Esophagus squamous epithelium (tissue), 5 donors: ENCODE measurements around the gene LCMT1. TPM values are rescaled to one million over a fixed set of nuclear protein-coding genes. Genes with fewer than 3 reads are reported as not detected.

Experiments
- DNase-seq: peaks from one replicate; lab custom pipeline; 2025; lab: John Stamatoyannopoulos, UW
- H3K27ac ChIP-seq, 4 donors: fragments of 200-600 bp; sonication (generic); one replicate each; pipeline ENCODE4 v1.5.1; 2016 to 2019; ENCODE audit warnings: mild to moderate bottlenecking in 1 of 4
- H3K27me3 ChIP-seq, 4 donors: fragments of 200-600 bp; sonication (generic); 1 replicate in 3 of 4; 2 replicates in 1 of 4; pipeline versions ENCODE4 v1.5.1 to v1.6.0; 2017 to 2021; ENCODE audit warnings: antibody characterized with exemption in 1 of 4
- H3K36me3 ChIP-seq, 3 donors: fragments of 200-600 bp; sonication (generic); one replicate each; pipeline ENCODE4 v1.5.1; 2016 to 2019
- H3K4me1 ChIP-seq, 3 donors: fragments of 200-600 bp; sonication (generic); one replicate each; pipeline ENCODE4 v1.5.1; 2017 to 2019
- H3K4me3 ChIP-seq, 4 donors: fragments of 200-600 bp; sonication (generic); 1 replicate in 3 of 4; 2 replicates in 1 of 4; pipeline ENCODE4 v1.5.1; 2016 to 2019; ENCODE audit warnings: mild to moderate bottlenecking in 2 of 4, moderate library complexity in 1 of 4
- H3K9me3 ChIP-seq, 3 donors: fragments of 200-600 bp; sonication (generic); one replicate each; pipeline ENCODE4 v1.5.1; 2016 to 2019
- CTCF ChIP-seq, 6 experiments: fragments of 450-650 bp in 4 of 6; fragments of 200-600 bp in 2 of 6; sonication (generic) in 2 of 6; IDR thresholded peaks; one replicate each; pipeline ENCODE4 v1.5.1; 2016 to 2019; ENCODE audit warnings: antibody characterized with exemption in 6 of 6, mild to moderate bottlenecking in 4 of 6, moderate library complexity in 4 of 6
- POLR2A ChIP-seq, 4 donors: fragments of 450-650 bp; IDR thresholded peaks; one replicate each; pipeline ENCODE4 v1.6.1; 2017; ENCODE audit warnings: antibody characterized with exemption in 4 of 4, mild to moderate bottlenecking in 4 of 4, moderate library complexity in 3 of 4
- WGBS, 2 donors: methylation state at CpG; one replicate each; pipeline ENCODE4 v1.1.5; 2018; 5-methylcytosine and 5-hydroxymethylcytosine counted together
- intact Hi-C: fragments of 100-400 bp; cut with DNase I; formaldehyde crosslinking; loops from one replicate; pipeline ENCODE4 v1.15.0; 2022
- total RNA-seq, 4 donors: library from RNA; depleted of rRNA; stranded (reverse); fragments of >200 nt; gene quantifications; one replicate each; pipeline ENCODE4 v1.1.0, GENCODE V29; 2016
- donor health status: DM: yes; HTN: yes; CAD: no.

The LCMT1 gene
- total RNA-seq, 4 donors from 2014 or later: 20.4 to 35.5 (median 22.6) TPM

- peak overlapping the region; percentile 81 to 95 (median 86) for H3K27ac ChIP-seq
- H3K9me3 ChIP-seq: no peaks in the 10 kb centered on the region
- DNase-seq: no peak
- intact Hi-C loops: loop anchor here (5.0 kb wide), 1 partner anchor 45 kb away; no protein-coding TSS in a partner anchor
- peak overlapping the region; percentile 65 to 84 (median 75) for H3K4me3 ChIP-seq
- 49 to 54% methylated on average over 5 to 7 of the region's 7 CpGs for WGBS, 2 donors
- no peaks in the 10 kb centered on the region for H3K36me3 ChIP-seq
- no peaks in the 10 kb centered on the region for H3K27me3 ChIP-seq
- no peak for TF ChIP-seq CTCF (IDR thresholded peaks at IDR 0.05)
- TF ChIP-seq POLR2A (IDR thresholded peaks at IDR 0.05): no peak
- H3K4me1 ChIP-seq: peaks cover 19 to 49% (median 33%) of the 10 kb centered on the region in 3 donors
Observed at GRCh38 chr16:25107466-25107792, 4.1 kb upstream of the LCMT1 start.

- WGBS, 2 donors: 71% methylated on average over 1 to 3 of the region's 3 CpGs
Observed at GRCh38 chr16:25108054-25108453, 3.5 kb upstream of the LCMT1 start.

GRCh38 chr16:25109643-25110042 is 1.9 kb upstream of the LCMT1 start:
- TF ChIP-seq POLR2A (IDR thresholded peaks at IDR 0.05) (no peak), CTCF (IDR thresholded peaks at IDR 0.05) (no peak)
- DNase-seq: no peak
- WGBS, 2 donors: 23 to 32% methylated on average over 4 of the region's 4 CpGs
- H3K27me3 ChIP-seq: no peaks in the 10 kb centered on the region
- no peaks in the 10 kb centered on the region for H3K9me3 ChIP-seq
- no peak overlapping the region for H3K4me3 ChIP-seq
- intact Hi-C loops: loop anchor here (5.0 kb wide), 1 partner anchor 47 kb away; no protein-coding TSS in a partner anchor
- H3K27ac ChIP-seq: peak overlapping the region; percentile 77 to 93 (median 80)
- peaks cover 22 to 65% (median 42%) of the 10 kb centered on the region in 3 donors for H3K4me1 ChIP-seq
- H3K36me3 ChIP-seq: peaks cover 0 to 4% (median 0%) of the 10 kb centered on the region in 3 donors

More at GRCh38 chr16:25108054-25108453, 3.5 kb upstream of the LCMT1 start:
- TF ChIP-seq CTCF (IDR thresholded peaks at IDR 0.05) (no peak), POLR2A (IDR thresholded peaks at IDR 0.05) (no peak)
- Histone ChIP-seq H3K27ac (no peak overlapping the region), H3K36me3 (no peaks in the 10 kb centered on the region), H3K4me1 (peaks cover 22 to 55% (median 38%) of the 10 kb centered on the region in 3 donors), H3K4me3 (no peak overlapping the region), H3K9me3 (no peaks in the 10 kb centered on the region), H3K27me3 (no peaks in the 10 kb centered on the region)
- no peak for DNase-seq
- intact Hi-C loops: loop anchor here (5.0 kb wide), 1 partner anchor 46 kb away; no protein-coding TSS in a partner anchor

GRCh38 chr16:25110387-25110947 is 1.1 kb upstream of the LCMT1 start:
- TF ChIP-seq CTCF (IDR thresholded peaks at IDR 0.05): no peak
- TF ChIP-seq POLR2A (IDR thresholded peaks at IDR 0.05): no peak
- Histone ChIP-seq H3K9me3 (no peaks in the 10 kb centered on the region), H3K4me3 (peak overlapping the region; percentile 70 to 94 (median 83)), H3K36me3 (peaks cover 0 to 13% (median 0%) of the 10 kb centered on the region in 3 donors), H3K27ac (peak overlapping the region; percentile 30 to 93 (median 80)), H3K27me3 (no peaks in the 10 kb centered on the region), H3K4me1 (peaks cover 22 to 65% (median 42%) of the 10 kb centered on the region in 3 donors)
- 25 to 34% methylated on average over 8 of the region's 8 CpGs for WGBS, 2 donors
- intact Hi-C loops: no loop called here
- DNase-seq: no peak

GRCh38 chr16:25114121-25114520 is 2.6 kb downstream of the LCMT1 start:
- no peak for DNase-seq
- Histone ChIP-seq H3K4me1 (peaks cover 15 to 57% (median 32%) of the 10 kb centered on the region in 3 donors), H3K27ac (no peak overlapping the region), H3K9me3 (no peaks in the 10 kb centered on the region), H3K4me3 (no peak overlapping the region), H3K36me3 (peaks cover 0 to 43% (median 0%) of the 10 kb centered on the region in 3 donors), H3K27me3 (no peaks in the 10 kb centered on the region)
- WGBS, 2 donors: 85 to 93% methylated on average over 1 of the region's 1 CpG
- intact Hi-C loops: no loop called here
- TF ChIP-seq CTCF (IDR thresholded peaks at IDR 0.05) (no peak), POLR2A (IDR thresholded peaks at IDR 0.05) (no peak)
